Vagina (tissue), 2 donors: ENCODE results near the gene WDR89. TPM values are rescaled to one million over a fixed set of nuclear protein-coding genes. Genes with fewer than 3 reads are reported as not detected.
"Not testable (repeated sequence)": the region's sequence is repeated elsewhere in the genome, so short reads cannot be mapped to it uniquely, and the experiment has no call there.

Source experiments
- DNase-seq, 2 donors: peaks; one replicate each; pipeline ENCODE4 v3.0.0-alpha.2; 2017; ENCODE audit errors: extremely low spot score in 2 of 2
- H3K27ac ChIP-seq: fragments of 200-600 bp; sonication (generic); one replicate; pipeline ENCODE4 v1.5.1; 2019
- H3K27me3 ChIP-seq: fragments of 200-600 bp; sonication (generic); one replicate; pipeline ENCODE4 v1.5.1; 2019
- H3K36me3 ChIP-seq, 2 donors: fragments of 200-600 bp; sonication (generic); one replicate each; pipeline ENCODE4 v1.5.1; 2017 to 2019
- H3K4me1 ChIP-seq: fragments of 200-600 bp; sonication (generic); one replicate; pipeline ENCODE4 v1.5.1; 2019
- H3K4me3 ChIP-seq, 2 donors: fragments of 200-600 bp; sonication (generic); 1 replicate in 1 of 2; 2 replicates in 1 of 2; pipeline ENCODE4 v1.5.1; 2016 to 2019
- H3K9me3 ChIP-seq: fragments of 200-600 bp; sonication (generic); one replicate; pipeline ENCODE4 v1.5.1; 2019
- CTCF ChIP-seq, 3 experiments: fragments of 450-650 bp in 2 of 3; fragments of 200-600 bp in 1 of 3; sonication (generic) in 1 of 3; IDR thresholded peaks; one replicate each; pipeline ENCODE4 v1.5.1; 2017 to 2019; ENCODE audit warnings: antibody characterized with exemption in 3 of 3, mild to moderate bottlenecking in 2 of 3, moderate library complexity in 2 of 3
- POLR2A ChIP-seq, 2 donors: fragments of 450-650 bp; IDR thresholded peaks; one replicate each; pipeline ENCODE4 v1.6.1; 2017; ENCODE audit warnings: antibody characterized with exemption in 2 of 2, mild to moderate bottlenecking in 2 of 2, moderate library complexity in 2 of 2
- POLR2AphosphoS5 ChIP-seq, 2 donors: sonication (generic); formaldehyde crosslinking; IDR thresholded peaks; one replicate each; pipeline ENCODE4 v1.9.0; 2017; ENCODE audit warnings: antibody characterized with exemption in 2 of 2, mild to moderate bottlenecking in 2 of 2, low read depth in 1 of 2; ENCODE audit not compliant: insufficient read depth in 1 of 2
- intact Hi-C: fragments of 100-400 bp; cut with DNase I; formaldehyde crosslinking; loops from one replicate; pipeline ENCODE4 v1.15.1; 2023
- total RNA-seq: library from RNA; depleted of rRNA; stranded (reverse); fragments of >200 nt; gene quantifications from one replicate; pipeline ENCODE4 v1.2.3, GENCODE V29; 2016

Gene WDR89
- total RNA-seq, 1 donor from 2014 or later, result 7.4 TPM

GRCh38 chr14:63666335-63666734 is 24.7 kb upstream of the WDR89 start:
- Histone ChIP-seq H3K4me1 (no peaks in the 10 kb centered on the region), H3K9me3 (no peaks in the 10 kb centered on the region), H3K27me3 (no peaks in the 10 kb centered on the region), H3K27ac (no peak overlapping the region), H3K4me3 (no peak overlapping the region), H3K36me3 (no peaks in the 10 kb centered on the region)
- no peak for TF ChIP-seq POLR2A (IDR thresholded peaks at IDR 0.05)
- TF ChIP-seq POLR2AphosphoS5 (IDR thresholded peaks at IDR 0.05; ENCODE audit: insufficient read depth in 1 of 2, low read depth in 1 of 2), result no peak
- TF ChIP-seq CTCF (IDR thresholded peaks at IDR 0.05), result no peak
- intact Hi-C loops, result no loop called here
- DNase-seq, result no peak

GRCh38 chr14:63663428-63664341 is 22.0 kb upstream of the WDR89 start:
- no peaks in the 10 kb centered on the region for H3K36me3 ChIP-seq
- no peak for TF ChIP-seq POLR2AphosphoS5 (IDR thresholded peaks at IDR 0.05; ENCODE audit: insufficient read depth in 1 of 2, low read depth in 1 of 2)
- TF ChIP-seq POLR2A (IDR thresholded peaks at IDR 0.05), result no peak
- no peak for TF ChIP-seq CTCF (IDR thresholded peaks at IDR 0.05)
- DNase-seq, result no peak
- no peaks in the 10 kb centered on the region for H3K4me1 ChIP-seq
- H3K4me3 ChIP-seq, result no peak overlapping the region
- intact Hi-C loops, result no loop called here
- no peak overlapping the region for H3K27ac ChIP-seq
- H3K27me3 ChIP-seq, result no peaks in the 10 kb centered on the region
- no peaks in the 10 kb centered on the region for H3K9me3 ChIP-seq

- no peak for DNase-seq
- H3K9me3 ChIP-seq, result no peaks in the 10 kb centered on the region
- no peaks in the 10 kb centered on the region for H3K4me1 ChIP-seq
- H3K36me3 ChIP-seq, result no peaks in the 10 kb centered on the region
- TF ChIP-seq POLR2A (IDR thresholded peaks at IDR 0.05), result no peak
- TF ChIP-seq CTCF (IDR thresholded peaks at IDR 0.05), result no peak
- H3K27me3 ChIP-seq, result no peaks in the 10 kb centered on the region
- H3K27ac ChIP-seq, result no peak overlapping the region
- intact Hi-C loops, result no loop called here
- no peak overlapping the region for H3K4me3 ChIP-seq
These were observed 21.1 kb upstream of the WDR89 start for GRCh38 chr14:63662776-63663175.

- H3K36me3 ChIP-seq, intact Hi-C loops, H3K4me1 ChIP-seq, H3K27ac ChIP-seq, DNase-seq, H3K9me3 ChIP-seq, H3K4me3 ChIP-seq, H3K27me3 ChIP-seq: not testable (repeated sequence)
These were observed 20.2 kb upstream of the WDR89 start for GRCh38 chr14:63661881-63662280.

GRCh38 chr14:63659726-63660125 is 18.1 kb upstream of the WDR89 start:
- Histone ChIP-seq H3K4me3 (no peak overlapping the region), H3K4me1 (no peaks in the 10 kb centered on the region), H3K27ac (no peak overlapping the region), H3K27me3 (no peaks in the 10 kb centered on the region), H3K36me3 (no peaks in the 10 kb centered on the region), H3K9me3 (no peaks in the 10 kb centered on the region)
- no peak for TF ChIP-seq POLR2A (IDR thresholded peaks at IDR 0.05)
- no peak for TF ChIP-seq POLR2AphosphoS5 (IDR thresholded peaks at IDR 0.05; ENCODE audit: insufficient read depth in 1 of 2, low read depth in 1 of 2)
- TF ChIP-seq CTCF (IDR thresholded peaks at IDR 0.05), result no peak
- intact Hi-C loops, result no loop called here
- no peak for DNase-seq
